ENCODE measurements around the gene BHLHA9. TPM values are rescaled to one million over a fixed set of nuclear protein-coding genes. Genes with fewer than 3 reads are reported as not detected.
"Not testable (repeated sequence)": the region's sequence is repeated elsewhere in the genome, so short reads cannot be mapped to it uniquely, and the experiment has no call there.

BHLHA9 gene
- polyA plus RNA-seq, 1 donor from 2014 or later, result not detected

GRCh38 chr17:1234455-1234854 is 35.8 kb upstream of the BHLHA9 start:
- Mint-ChIP-seq H3K4me1 (peaks cover 2 to 9% (median 5%) of the 10 kb centered on the region in 3 donors), H3K36me3 (peaks cover 2% of the 10 kb centered on the region), H3K4me3 (peak overlapping the region in 1 of 4 donors; percentile 52), H3K27me3 (peaks cover 8% of the 10 kb centered on the region), H3K9me3 (no peaks in the 10 kb centered on the region), H3K27ac (peak overlapping the region in 1 of 3 donors; percentile 10)

GRCh38 chr17:1237471-1237870 is 32.8 kb upstream of the BHLHA9 start:
- H3K4me1 Mint-ChIP-seq, result peaks cover 0 to 2% (median 0%) of the 10 kb centered on the region in 3 donors
- H3K27ac Mint-ChIP-seq, result no peak overlapping the region
- no peaks in the 10 kb centered on the region for H3K36me3 Mint-ChIP-seq
- no peaks in the 10 kb centered on the region for H3K9me3 Mint-ChIP-seq
- no peak overlapping the region for H3K4me3 Mint-ChIP-seq
- H3K27me3 Mint-ChIP-seq, result peaks cover 9% of the 10 kb centered on the region

- peaks cover 7% of the 10 kb centered on the region for H3K27me3 Mint-ChIP-seq
- no peaks in the 10 kb centered on the region for H3K9me3 Mint-ChIP-seq
- H3K4me3 Mint-ChIP-seq, result no peak overlapping the region
- H3K36me3 Mint-ChIP-seq, result no peaks in the 10 kb centered on the region
- no peak overlapping the region for H3K27ac Mint-ChIP-seq
- no peaks in the 10 kb centered on the region for H3K4me1 Mint-ChIP-seq
These were observed 31.0 kb upstream of the BHLHA9 start for GRCh38 chr17:1239210-1239609.

- H3K36me3 Mint-ChIP-seq, H3K4me1 Mint-ChIP-seq, H3K4me3 Mint-ChIP-seq, H3K9me3 Mint-ChIP-seq, H3K27me3 Mint-ChIP-seq: not testable (repeated sequence)
- peak overlapping the region in 2 of 3 donors; percentile 26 to 69 for H3K27ac Mint-ChIP-seq
These were observed 29.8 kb upstream of the BHLHA9 start for GRCh38 chr17:1240426-1240825.

GRCh38 chr17:1241929-1242328 is 28.3 kb upstream of the BHLHA9 start:
- H3K27ac Mint-ChIP-seq, result no peak overlapping the region
- no peaks in the 10 kb centered on the region for H3K9me3 Mint-ChIP-seq
- no peaks in the 10 kb centered on the region for H3K4me1 Mint-ChIP-seq
- H3K27me3 Mint-ChIP-seq, result peaks cover 7% of the 10 kb centered on the region
- H3K4me3 Mint-ChIP-seq, result no peak overlapping the region
- no peaks in the 10 kb centered on the region for H3K36me3 Mint-ChIP-seq

GRCh38 chr17:1244606-1245012 is 25.6 kb upstream of the BHLHA9 start:
- H3K27ac Mint-ChIP-seq, result no peak overlapping the region
- H3K9me3 Mint-ChIP-seq, result no peaks in the 10 kb centered on the region
- no peaks in the 10 kb centered on the region for H3K4me1 Mint-ChIP-seq
- H3K4me3 Mint-ChIP-seq, result no peak overlapping the region
- H3K27me3 Mint-ChIP-seq, result peaks cover 3% of the 10 kb centered on the region
- H3K36me3 Mint-ChIP-seq, result no peaks in the 10 kb centered on the region

- peaks cover 0 to 3% (median 2%) of the 10 kb centered on the region in 3 donors for H3K4me1 Mint-ChIP-seq
- H3K27ac Mint-ChIP-seq, result no peak overlapping the region
These were observed 18.2 kb upstream of the BHLHA9 start for GRCh38 chr17:1251866-1252608.

GRCh38 chr17:1255041-1255440 is 15.2 kb upstream of the BHLHA9 start:
- peaks cover 33% of the 10 kb centered on the region for H3K27me3 Mint-ChIP-seq
- peak overlapping the region in 2 of 4 donors; percentile 5 to 37 for H3K4me3 Mint-ChIP-seq
- H3K36me3 Mint-ChIP-seq, result no peaks in the 10 kb centered on the region
- no peak overlapping the region for H3K27ac Mint-ChIP-seq
- H3K4me1 Mint-ChIP-seq, result peaks cover 0 to 10% (median 4%) of the 10 kb centered on the region in 3 donors
- H3K9me3 Mint-ChIP-seq, result no peaks in the 10 kb centered on the region

More at GRCh38 chr17:1251866-1252608, 18.2 kb upstream of the BHLHA9 start:
- H3K4me3 Mint-ChIP-seq, result no peak overlapping the region
- H3K9me3 Mint-ChIP-seq, result no peaks in the 10 kb centered on the region
- no peaks in the 10 kb centered on the region for H3K36me3 Mint-ChIP-seq
- H3K27me3 Mint-ChIP-seq, result peaks cover 24% of the 10 kb centered on the region

GRCh38 chr17:1256699-1257098 is 13.5 kb upstream of the BHLHA9 start:
- Mint-ChIP-seq H3K4me3 (no peak overlapping the region), H3K27me3 (peaks cover 32% of the 10 kb centered on the region), H3K27ac (no peak overlapping the region), H3K4me1 (peaks cover 0 to 14% (median 7%) of the 10 kb centered on the region in 3 donors), H3K36me3 (no peaks in the 10 kb centered on the region), H3K9me3 (no peaks in the 10 kb centered on the region)

GRCh38 chr17:1260086-1260769 is 10.0 kb upstream of the BHLHA9 start:
- H3K36me3 Mint-ChIP-seq, result no peaks in the 10 kb centered on the region
- H3K27ac Mint-ChIP-seq, result peak overlapping the region in 2 of 3 donors; percentile 9 to 86
- H3K4me1 Mint-ChIP-seq, result peaks cover 0 to 11% (median 9%) of the 10 kb centered on the region in 3 donors

GRCh38 chr17:1260770-1261161 is 9.5 kb upstream of the BHLHA9 start:
- H3K4me1 Mint-ChIP-seq, result peaks cover 0 to 11% (median 9%) of the 10 kb centered on the region in 3 donors
- peak overlapping the region; percentile 24 to 71 (median 47) for H3K4me3 Mint-ChIP-seq
- peak overlapping the region in 2 of 3 donors; percentile 9 to 86 for H3K27ac Mint-ChIP-seq

More at GRCh38 chr17:1260086-1260769, 10.0 kb upstream of the BHLHA9 start:
- Mint-ChIP-seq H3K27me3 (peaks cover 23% of the 10 kb centered on the region), H3K4me3 (peak overlapping the region in 3 of 4 donors; percentile 24 to 71 (median 69)), H3K9me3 (no peaks in the 10 kb centered on the region)

GRCh38 chr17:1264196-1264595 is 6.0 kb upstream of the BHLHA9 start:
- no peaks in the 10 kb centered on the region for H3K36me3 Mint-ChIP-seq
- no peak overlapping the region for H3K27ac Mint-ChIP-seq
- H3K9me3 Mint-ChIP-seq, result no peaks in the 10 kb centered on the region
- H3K4me3 Mint-ChIP-seq, result peak overlapping the region in 1 of 4 donors; percentile 15
- H3K4me1 Mint-ChIP-seq, result peaks cover 12 to 14% (median 14%) of the 10 kb centered on the region in 3 donors
- peaks cover 10% of the 10 kb centered on the region for H3K27me3 Mint-ChIP-seq

More at GRCh38 chr17:1260770-1261161, 9.5 kb upstream of the BHLHA9 start:
- H3K27me3 Mint-ChIP-seq, result peaks cover 20% of the 10 kb centered on the region
- H3K36me3 Mint-ChIP-seq, result no peaks in the 10 kb centered on the region
- H3K9me3 Mint-ChIP-seq, result no peaks in the 10 kb centered on the region

- H3K4me3 Mint-ChIP-seq, result peak overlapping the region; percentile 84 to 96 (median 92)
- H3K9me3 Mint-ChIP-seq, result no peaks in the 10 kb centered on the region
- H3K36me3 Mint-ChIP-seq, result no peaks in the 10 kb centered on the region
- H3K4me1 Mint-ChIP-seq, result peaks cover 8 to 12% (median 9%) of the 10 kb centered on the region in 3 donors
- H3K27me3 Mint-ChIP-seq, result peaks cover 15% of the 10 kb centered on the region
- H3K27ac Mint-ChIP-seq, result peak overlapping the region; percentile 59 to 76 (median 64)
These were observed 2.7 kb upstream of the BHLHA9 start for GRCh38 chr17:1267471-1267943.

GRCh38 chr17:1271030-1271423 is 783 bp downstream of the BHLHA9 start:
- Mint-ChIP-seq H3K36me3 (no peaks in the 10 kb centered on the region), H3K27me3 (peaks cover 15% of the 10 kb centered on the region), H3K4me3 (no peak overlapping the region), H3K27ac (no peak overlapping the region), H3K4me1 (peaks cover 15 to 16% (median 16%) of the 10 kb centered on the region in 3 donors), H3K9me3 (no peaks in the 10 kb centered on the region)

GRCh38 chr17:1271441-1271840 is 1.2 kb downstream of the BHLHA9 start:
- peaks cover 16% of the 10 kb centered on the region in 3 donors for H3K4me1 Mint-ChIP-seq
- H3K36me3 Mint-ChIP-seq, result no peaks in the 10 kb centered on the region
- peak overlapping the region in 1 of 3 donors; percentile 19 for H3K27ac Mint-ChIP-seq
- H3K4me3 Mint-ChIP-seq, result peak overlapping the region in 2 of 4 donors; percentile 10 to 47
- H3K9me3 Mint-ChIP-seq, result no peaks in the 10 kb centered on the region
- H3K27me3 Mint-ChIP-seq, result peaks cover 19% of the 10 kb centered on the region

Measured in IgD-negative memory B cell (primary cell).